Activated CD4-positive, alpha-beta T cell treated with anti-CD3 and anti-CD28 coated beads, Interleukin-2, Interleukin-4, amounts not matched to agents 100 ng/mL and 50 ng/mL, durations not matched to agents 16 hours and 8 hours (primary cell): ENCODE results near the gene CELSR1.

Source experiments
- DNase-seq: peaks from one replicate; pipeline ENCODE4 v3.0.0-alpha.2; 2020; ENCODE audit warnings: low spot score

The CELSR1 gene

DNA sequence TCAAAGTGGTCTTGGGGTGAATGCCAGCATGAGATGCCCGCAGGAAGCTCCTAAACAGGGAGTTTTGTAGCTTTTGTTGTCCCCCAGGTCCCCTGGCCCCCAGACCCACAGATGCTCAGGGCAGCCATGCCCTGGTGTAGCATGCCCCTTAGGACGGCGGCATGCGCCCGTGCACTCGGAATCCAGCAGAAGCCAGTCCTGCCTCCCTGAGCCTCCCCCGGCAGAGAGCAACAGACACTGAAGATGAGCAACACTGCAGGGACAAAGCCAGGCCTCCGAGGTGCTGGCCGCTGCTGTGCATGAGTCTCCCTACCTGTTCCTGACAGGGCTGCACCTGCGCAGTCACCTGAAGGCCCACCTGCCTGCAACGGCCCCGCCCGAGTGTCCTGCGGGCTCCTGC is 142.8 kb downstream of the CELSR1 start:
- no peak for DNase-seq

DNA sequence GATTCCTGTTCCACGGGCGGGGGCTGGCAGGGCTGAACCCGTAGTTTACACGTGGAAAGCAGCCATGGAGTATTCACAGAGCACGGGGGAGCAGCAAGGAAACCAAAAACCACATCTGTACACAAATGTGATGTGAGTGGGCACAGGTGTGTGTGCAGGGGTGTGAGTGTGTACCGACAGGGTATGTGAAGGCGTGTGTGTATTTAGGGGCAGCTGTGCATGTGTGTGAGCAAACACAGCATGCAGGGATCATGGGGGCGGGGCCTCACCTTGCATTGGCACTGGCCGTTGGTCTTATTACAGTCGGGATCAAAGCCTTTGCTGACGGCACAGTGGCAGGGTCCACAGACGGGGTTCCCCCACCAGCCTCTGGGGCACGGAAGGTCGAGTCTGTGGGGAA is 143.5 kb downstream of the CELSR1 start:
- DNase-seq, result no peak

DNA sequence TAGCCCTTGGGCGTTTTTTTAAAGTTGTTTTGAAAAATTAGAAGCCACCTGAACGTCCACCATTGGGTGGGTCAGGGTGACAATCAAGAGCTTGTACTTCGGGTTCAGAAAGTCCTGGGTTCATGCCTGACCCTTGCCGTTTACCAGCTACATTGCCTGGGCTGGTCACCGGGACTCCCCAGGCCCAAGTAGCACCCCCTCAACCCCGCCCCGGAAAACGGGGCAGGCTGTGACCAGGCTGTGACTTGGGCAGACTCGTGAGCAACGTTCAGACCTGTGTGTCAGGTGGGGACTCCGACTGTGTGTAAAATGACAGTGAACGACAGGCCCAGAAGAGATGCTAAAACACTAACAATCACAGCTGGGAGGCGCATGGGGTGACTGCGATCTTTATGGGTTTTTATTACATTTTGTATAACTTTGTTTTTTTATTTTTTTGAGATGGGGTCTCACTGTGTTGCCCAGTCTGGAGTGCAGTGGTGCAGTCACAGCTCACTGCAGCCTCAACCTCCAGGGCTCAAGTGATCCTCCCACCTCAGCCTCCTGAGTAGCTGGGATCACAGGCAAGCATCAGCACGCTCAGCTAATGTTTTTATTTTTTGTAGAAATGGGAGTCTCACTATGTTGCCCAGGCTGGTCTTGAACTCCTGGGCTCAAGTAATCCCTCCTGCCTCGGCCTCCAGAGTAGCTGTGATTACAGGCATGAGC is 145.1 kb downstream of the CELSR1 start:
- no peak for DNase-seq

DNA sequence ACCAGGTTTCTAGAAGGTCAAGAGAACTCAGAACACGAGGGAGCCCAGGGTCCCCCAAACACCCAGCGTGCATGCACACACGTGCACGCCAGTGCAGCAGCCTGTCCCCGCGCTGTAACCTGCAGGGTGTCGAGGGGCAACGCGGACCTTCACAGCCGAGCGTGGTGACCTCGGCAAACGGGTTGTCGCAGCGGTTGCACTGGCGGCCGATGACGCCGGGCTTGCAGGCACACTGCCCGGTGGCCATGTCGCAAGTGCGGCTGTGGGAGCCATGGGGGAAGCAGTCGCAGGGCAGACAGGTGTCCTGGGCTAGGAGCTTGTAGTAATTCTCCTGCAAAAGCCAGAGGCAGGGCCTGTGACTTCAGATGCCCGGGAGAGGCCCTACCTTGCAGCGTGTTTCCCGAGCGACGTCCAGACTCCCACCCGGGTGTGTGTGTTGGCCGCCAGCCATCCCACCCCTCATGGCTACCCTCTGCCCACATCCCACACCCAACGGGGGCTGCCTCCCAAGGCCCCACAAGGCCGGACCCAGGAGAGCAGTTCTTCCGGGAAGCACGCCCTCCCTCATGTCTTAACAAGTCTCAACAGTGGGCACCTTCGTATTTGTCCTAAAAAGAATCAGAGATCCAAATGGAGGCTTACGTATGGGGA is 145.8 kb downstream of the CELSR1 start:
- no peak for DNase-seq

DNA sequence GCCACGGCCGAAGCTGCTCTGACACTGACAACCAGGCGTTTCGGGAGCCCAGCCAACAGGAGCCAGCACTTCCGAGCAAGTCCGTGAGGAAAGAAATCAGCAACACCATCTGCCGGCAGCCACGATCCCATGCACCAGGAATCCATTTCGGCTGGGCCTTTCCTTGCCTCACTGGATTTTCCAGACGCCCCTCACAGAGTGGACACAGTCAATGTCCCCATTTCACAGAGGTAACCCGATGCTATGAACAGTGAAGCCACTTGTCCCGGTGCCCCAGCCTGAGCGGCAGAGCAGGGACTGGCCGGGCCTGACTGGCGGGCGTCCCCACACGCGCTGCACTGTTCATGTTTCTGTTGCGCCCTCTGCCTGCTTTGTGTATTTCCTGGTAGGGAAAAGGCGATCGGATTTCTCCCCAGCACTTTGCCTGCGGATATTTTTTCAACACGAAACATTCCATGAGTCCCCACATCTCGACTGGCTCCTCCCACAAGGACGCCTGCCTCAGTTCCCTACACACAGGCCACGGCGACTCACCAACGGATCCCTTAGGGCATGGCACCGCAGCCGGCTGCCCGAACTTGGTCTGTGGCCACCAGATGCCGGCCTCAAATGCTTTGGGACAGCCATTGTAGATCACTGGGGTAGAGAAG is 146.6 kb downstream of the CELSR1 start:
- DNase-seq, result no peak

DNA sequence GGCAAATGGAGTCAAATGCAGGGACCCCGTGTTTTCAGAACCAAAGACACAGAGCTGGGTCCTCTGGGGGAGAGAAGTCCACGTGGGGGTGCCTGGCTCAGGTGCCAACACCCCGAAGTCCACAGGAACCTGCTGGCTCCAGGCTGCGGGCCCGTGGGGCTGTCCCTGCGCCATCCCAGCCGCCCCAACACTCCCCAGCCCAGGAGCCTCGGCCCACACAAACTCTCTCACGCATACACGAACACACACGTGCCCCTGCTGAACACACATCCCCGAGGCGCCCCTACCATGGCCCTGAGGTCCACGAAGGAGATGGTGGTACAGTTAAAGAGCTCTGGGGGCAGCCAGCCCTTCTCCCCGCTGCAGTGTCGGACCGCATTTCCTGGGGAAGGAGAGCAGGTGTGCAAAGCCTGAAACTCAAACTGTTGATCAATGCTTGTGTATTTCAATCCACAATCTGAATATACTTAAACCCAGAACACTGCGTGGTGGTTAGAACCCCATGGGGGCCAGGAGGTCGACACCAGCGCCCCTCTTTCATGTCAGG is 147.2 kb downstream of the CELSR1 start:
- DNase-seq, result no peak

DNA sequence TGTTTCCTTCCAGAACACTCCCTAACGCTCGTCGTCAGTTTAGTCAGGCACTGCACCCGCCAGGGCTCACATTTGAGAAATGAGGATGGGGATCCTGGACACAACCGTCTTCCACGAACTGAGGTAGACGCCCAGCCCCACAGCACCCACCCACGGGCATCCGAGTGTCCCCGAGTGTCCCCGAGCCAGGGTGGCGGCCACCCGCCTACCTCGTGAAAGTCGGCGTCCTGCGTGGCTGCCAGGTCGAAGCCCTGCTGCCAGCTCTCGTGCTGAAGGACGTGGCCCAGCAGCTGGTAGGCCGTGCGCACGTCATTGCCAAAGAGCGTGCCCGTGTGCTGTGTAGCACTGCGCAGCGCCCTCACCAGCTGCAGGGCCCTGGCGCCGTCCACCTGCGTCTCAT is 148.3 kb downstream of the CELSR1 start:
- DNase-seq, result no peak

DNA sequence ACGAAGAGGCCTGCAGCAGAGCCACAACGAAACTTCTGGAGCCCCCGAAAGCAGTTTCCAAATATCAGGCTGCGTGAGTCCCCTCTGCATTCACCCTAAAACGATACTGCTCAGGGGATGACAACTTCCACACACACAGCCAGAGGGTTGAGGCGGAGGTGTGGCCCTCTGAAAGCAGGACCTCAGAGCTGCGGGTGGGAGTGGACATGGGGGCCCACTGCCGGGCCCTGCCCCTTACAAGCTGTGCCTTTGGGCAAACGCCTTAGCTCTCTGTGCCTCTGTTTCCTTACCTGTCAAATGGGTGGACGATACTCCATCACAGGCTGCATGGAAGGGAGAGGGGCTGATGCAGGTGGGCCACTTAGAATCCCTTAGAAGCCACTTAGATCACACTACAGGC is 148.8 kb downstream of the CELSR1 start:
- DNase-seq, result no peak

DNA sequence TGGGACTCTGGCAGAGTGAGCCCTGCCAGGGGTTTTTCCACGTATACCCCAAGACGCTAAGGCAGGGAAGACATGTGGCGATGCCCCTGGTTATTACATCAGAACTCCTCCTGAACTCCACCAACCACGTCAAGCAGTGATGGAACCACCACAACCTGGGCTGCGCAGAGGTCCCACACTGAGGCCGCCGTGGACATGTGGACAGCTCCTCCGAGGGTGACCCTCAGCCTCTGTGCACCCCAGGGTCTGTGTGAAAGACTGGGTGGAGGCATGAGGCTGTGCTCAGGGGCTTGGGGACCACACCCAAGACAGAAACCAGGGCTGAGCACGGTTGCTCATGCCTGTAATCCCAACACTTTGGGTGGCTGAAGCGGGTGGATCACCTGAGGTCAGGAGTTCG is 149.7 kb downstream of the CELSR1 start:
- no peak for DNase-seq

DNA sequence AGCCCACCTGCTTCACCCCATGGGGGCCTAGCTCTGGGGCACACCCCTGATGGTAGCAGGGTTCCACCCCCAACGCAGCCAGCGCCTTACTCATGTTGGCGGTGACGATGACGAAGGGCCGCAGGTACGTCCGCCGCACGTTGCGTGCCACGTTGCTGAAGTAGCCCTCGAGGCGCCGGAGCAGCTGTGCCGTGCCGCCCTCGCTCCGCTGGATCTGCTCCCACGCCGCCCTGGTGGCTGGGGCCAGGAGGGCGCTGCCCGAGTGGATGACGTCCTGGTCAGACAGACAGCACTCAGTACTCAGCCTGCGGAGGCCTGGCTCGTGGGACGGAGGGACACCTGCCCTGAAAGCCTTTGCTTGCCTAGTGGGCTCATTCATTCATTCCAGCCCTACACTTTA is 151.1 kb downstream of the CELSR1 start:
- DNase-seq, result no peak

DNA sequence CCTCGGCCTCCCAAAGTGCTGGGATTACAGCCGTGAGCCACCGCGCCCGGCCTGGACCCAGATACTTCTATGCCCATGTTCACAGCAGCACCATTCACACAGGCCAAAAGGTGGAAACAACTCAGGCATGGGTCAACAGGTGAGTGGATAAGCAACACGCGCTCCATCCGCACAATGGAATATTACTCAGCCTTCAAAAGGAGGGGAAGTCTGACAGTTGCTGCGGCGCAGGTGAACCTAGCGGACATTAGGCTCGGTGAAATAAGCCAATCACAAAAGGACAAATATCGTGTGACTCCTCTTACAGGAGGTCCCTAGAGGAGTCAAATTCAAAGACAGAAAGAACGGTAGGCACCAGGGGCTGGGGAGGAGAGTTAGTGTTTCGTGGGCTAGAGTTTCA is 154.9 kb downstream of the CELSR1 start:
- no peak for DNase-seq

DNA sequence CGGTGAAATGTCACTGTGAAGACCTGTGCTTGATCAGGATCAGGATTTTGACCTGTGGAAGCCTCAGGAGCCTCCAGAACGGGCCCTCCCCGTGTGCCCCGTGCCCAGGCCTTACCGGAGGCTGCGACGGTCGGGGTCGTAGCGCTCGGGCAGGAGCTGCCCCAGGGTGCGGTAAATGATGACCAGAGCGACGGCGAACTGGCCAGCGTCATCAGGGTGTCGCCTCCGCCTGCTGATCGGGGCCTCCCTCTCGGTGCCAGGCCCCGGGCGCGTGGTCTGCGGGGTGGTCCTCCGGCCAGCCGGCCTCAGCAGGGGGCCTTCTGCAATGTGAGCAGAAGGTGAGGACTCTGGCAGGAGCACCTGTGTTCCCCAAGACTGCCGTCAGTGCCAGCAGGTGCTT is 155.7 kb downstream of the CELSR1 start:
- DNase-seq, result no peak

DNA sequence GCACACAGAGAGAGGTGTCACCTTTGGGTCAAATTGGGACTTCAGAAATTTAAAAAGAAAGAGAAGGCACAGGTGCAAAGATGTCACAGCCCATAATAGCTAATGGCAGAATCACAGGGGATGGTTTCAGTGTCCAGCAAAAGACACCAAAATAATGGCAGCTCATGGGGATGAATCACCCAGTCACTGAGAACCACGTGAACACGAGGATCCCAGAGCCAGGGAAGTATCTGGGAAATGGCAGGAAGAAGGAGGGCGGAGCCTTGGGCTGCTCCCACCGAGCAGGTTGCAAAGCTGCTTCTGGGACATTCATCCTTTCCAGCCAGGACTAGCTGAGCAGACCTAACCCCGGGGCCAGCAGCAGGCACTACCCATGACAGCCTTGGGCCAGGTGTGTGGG is 156.3 kb downstream of the CELSR1 start:
- no peak for DNase-seq

DNA sequence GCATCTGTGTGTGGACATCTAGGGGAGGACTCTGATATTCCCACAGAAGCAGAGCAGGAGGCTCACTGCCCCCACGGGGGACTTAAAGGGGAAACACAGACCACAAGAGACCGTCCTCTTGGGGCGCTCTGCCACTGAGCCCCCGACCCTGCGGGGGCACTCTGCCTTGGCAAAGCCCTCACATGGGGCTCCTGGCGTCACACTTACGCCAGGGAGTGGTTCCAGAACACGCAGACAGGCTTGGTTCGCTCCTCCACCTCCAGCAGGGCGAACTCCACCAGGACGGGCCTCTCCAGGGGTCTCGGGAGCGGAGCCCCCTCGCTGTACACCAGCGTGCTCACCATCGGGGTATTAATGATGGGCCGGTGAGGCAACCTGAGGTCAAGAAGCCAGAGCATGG is 156.8 kb downstream of the CELSR1 start:
- DNase-seq, result no peak

DNA sequence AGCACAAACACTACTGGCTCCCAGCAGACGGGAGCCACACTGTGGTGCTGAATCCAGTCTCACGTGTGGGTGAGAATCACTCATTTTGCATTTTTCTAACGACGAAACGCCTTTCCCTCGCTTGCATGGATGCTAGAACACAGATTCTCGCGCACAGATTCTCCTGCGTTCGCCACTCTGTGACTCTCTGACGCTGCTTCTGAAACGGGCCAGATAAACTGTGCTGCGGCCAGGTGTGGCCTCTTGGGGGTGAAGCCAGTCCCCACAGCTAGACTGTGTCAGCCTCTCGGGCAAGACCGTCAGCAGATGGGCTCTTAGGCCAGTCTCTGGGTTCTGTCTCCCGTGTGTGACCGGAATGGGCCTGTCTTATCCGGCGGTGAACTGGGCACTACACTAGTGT is 157.4 kb downstream of the CELSR1 start:
- DNase-seq, result no peak

DNA sequence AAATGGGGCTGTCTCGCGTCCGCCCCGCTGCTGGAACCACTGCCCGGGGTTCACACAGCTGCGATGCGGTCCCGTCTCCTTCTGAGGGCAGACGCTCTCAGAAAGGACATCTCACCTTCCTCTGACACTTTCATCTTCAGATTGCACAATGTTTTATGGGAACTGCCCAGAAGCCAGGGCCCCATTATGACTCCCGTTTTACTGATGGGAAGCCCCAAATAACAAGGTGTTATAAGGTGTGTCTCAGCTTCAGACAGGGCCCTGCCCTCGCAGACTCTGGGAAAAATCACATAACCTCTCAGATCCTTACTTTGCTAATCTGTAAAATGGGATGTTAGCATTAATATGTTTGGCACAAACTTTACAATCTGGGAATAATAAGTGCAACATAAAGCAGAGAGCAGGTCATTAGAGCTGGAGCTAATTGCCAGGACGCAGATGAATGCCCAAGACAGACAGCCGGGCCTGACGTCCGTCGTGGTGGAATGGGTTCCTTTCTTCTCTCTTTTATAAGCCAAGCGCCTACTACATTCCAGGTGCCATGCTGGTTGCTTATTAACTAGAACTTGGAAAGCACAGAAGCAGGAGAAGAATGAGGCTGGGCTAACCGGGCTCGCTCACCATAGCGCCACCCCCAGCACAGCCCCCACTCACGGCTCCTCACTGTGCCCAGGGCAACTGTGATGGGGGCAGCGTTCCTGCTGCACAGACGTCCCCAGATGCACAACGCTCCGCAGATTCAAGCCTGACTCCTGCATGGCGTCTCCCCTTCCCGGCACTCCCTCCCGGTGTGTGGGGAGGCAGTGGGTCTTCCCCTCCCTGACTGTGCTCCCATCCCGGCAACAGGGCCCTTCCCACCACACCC is 158.1 kb downstream of the CELSR1 start:
- DNase-seq, result no peak

DNA sequence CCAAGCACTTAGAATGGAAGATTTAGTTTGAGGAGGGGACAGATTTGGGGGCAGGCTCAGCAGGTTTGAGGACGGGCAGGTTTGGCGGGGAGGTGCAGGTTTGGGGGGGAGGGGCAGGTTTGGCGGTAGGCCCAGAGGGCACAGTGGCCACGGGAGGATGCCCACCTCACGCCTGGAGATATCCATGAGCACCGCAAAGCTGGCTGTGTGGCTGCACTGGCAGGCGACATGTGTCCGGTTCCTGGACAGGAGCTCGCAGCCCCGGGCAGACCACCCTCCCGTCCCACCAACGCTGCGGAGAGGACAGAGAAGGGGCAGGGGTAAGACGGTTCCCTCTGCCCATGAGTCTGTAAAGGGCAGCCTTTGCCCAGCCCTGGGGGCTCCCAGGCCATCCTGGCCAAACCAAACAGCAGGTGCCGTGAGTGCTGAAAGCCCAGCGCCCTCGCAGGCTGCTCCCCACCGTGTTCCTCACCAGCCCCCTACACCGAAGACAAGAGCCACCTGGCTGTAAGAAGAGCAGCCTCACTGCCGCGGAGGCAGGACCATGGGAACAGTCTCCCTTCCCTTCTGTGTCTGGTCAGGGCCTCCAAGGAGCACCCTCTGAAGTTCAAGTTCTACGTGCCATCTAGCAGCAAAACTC is 158.9 kb downstream of the CELSR1 start:
- DNase-seq, result no peak

DNA sequence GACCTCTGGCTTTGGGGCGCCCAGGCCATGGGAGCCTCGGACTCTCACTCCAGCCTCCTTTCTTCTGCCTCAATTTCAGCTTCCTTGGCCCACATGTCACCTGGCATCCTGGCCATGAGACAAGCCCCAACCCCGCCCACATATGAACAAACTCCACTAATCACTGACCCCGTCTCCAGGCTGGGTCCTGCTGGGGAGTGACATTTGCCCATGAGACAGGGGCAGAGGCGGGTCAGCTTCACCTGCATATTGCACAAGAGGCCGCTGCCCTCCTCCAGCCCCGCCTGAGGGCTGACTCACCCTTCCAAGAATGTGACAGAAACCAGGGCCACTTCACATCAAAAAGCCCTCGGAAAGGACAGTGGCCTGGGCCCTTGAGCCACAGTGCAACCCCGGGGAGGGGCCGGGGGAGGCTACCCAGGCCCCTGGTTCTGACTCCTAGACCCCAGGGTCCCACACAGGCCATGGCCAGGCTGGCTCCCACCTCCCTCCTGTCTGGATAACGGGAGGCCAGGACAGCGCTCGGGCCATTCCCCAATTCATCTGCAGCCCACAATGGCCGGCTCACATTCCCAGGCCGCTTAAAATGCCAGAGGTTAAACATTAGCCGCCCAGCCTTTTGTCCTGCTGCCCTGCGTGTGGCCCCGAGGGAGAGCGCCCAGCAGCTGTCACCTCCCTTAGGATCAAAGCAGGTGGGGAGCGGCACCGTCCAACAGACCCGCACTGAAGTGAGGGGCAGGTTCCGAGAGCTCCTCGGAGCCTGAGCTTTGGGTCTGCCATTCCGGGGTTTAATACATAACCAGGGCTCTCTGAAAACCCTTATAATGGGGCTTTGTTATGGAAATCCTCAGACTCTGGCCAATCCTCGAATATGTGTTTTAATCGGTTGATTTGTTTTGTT is 159.6 kb downstream of the CELSR1 start:
- no peak for DNase-seq

DNA sequence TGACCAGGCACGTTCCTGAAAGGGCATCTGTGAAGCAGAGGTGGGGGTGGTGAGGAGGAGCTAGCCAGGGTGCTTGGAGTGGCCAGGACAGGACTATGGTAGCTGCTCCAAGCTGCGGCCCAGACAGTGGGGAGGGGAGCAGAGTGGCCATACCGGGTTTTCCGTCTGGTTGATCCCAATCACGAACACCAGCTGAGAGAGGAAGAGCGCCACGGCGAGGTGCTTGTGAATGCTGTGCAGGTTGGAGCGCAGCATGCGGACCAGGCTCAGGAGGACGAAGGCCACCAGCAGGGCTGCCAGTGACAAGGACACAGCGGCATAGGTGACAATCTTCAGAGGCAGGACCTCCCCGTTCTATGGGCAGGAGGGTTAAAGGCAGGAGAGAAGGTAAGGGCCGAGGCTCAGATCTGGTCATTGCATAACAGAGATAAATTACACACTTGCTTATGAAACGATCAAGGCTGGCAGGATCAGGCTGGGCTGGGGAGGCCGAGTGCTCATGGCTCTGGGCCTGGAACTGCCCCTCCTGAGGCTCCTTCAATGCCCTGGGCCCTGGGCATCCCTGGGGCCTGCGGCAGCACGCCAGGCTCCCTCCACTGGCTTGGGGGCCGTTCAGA is 160.4 kb downstream of the CELSR1 start:
- no peak for DNase-seq

DNA sequence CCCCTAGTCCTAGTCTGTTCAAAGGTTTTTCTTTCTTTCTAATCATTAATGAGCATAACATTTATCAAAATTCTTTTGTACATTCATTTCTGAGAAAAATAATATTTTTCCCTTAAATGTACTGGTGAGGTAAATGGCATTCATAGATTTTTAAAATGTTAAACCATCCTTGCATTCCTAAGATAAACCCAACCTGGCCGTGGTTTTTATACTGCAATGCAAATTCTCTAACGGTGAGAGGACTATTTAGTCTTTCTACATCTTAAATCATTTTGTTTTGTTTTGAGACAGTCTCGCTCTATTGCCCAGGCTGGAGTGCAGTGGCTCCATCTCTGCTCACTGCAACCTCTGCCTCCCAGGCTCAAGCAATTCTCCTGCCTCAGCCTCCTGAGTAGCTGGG is 161.3 kb downstream of the CELSR1 start:
- DNase-seq, result no peak
